ENCODE results near the gene EFNA3. TPM values are rescaled to one million over a fixed set of nuclear protein-coding genes. Genes with fewer than 3 reads are reported as not detected.
A peak's percentile ranks its signal among the peaks of the same experiment; 100 is the strongest.

The EFNA3 gene
- polyA plus RNA-seq, 1 donor from 2014 or later, result 12.2 TPM

DNA sequence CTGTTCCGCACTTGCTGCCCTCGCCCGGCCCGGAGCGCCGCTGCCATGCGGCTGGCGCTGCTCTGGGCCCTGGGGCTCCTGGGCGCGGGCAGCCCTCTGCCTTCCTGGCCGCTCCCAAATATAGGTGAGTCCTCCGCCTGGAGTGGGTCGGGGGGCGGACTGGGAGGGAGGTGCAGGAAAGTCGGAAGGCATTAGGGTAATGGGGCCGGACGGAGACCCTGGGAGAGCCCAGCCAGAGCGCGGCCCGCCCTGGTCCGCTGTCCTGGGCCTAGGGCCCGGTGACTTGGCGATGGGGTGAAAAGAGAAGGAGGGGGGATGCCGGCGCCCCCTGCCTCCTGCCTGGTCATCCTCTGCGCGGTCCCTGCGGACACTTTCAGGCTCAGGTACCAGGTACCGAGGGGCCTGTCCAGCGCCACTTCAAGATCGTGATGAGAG, 27.3 kb upstream of the EFNA3 start:
- no peak overlapping the region for H3K27ac ChIP-seq (ENCODE audit: low read length)
- H2AFZ ChIP-seq (ENCODE audit: low read depth, low read length), result peak overlapping the region; percentile 60

DNA sequence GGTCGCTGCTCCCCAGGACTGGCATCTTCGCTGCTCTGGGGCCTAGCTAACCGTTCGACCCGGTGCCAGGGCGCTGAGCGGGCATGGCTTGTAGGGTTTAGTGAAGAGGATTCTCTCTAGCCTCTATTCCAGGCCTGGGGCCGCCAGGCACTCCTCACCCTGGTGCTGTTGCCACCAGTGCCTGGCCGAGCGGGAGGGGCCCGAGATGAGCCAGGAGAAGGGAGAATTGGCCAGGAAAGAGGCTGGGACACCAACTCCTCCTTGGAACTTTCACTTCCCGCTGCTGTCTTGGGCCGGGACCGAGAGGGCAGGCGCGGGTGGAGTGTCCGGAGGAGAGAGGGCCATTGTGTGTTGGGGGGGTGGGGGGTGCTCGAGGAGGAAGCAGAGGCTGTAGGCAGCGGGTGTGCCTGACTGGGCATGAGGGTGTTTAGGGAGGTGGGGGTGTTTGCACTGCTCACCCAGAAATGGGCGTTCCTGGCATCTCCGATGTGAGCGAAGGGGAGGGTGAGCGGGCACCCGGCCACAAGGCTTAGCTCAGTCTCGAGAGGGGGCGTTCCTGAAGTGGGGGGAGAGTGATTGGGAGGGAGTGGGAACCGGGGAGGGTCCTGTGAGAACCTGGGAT, 26.7 kb upstream of the EFNA3 start:
- no peaks in the 10 kb centered on the region for H3K9me2 ChIP-seq (ENCODE audit: insufficient read depth, low read length)
- peak overlapping the region; percentile 95 for H3K4me2 ChIP-seq (ENCODE audit: low read length)
- H3K27me3 ChIP-seq (ENCODE audit: insufficient read depth, low read depth, low read length), result no peaks in the 10 kb centered on the region
- peak overlapping the region; percentile 73 for H3K4me3 ChIP-seq (ENCODE audit: low read length)
- TF ChIP-seq, protein P1, sequence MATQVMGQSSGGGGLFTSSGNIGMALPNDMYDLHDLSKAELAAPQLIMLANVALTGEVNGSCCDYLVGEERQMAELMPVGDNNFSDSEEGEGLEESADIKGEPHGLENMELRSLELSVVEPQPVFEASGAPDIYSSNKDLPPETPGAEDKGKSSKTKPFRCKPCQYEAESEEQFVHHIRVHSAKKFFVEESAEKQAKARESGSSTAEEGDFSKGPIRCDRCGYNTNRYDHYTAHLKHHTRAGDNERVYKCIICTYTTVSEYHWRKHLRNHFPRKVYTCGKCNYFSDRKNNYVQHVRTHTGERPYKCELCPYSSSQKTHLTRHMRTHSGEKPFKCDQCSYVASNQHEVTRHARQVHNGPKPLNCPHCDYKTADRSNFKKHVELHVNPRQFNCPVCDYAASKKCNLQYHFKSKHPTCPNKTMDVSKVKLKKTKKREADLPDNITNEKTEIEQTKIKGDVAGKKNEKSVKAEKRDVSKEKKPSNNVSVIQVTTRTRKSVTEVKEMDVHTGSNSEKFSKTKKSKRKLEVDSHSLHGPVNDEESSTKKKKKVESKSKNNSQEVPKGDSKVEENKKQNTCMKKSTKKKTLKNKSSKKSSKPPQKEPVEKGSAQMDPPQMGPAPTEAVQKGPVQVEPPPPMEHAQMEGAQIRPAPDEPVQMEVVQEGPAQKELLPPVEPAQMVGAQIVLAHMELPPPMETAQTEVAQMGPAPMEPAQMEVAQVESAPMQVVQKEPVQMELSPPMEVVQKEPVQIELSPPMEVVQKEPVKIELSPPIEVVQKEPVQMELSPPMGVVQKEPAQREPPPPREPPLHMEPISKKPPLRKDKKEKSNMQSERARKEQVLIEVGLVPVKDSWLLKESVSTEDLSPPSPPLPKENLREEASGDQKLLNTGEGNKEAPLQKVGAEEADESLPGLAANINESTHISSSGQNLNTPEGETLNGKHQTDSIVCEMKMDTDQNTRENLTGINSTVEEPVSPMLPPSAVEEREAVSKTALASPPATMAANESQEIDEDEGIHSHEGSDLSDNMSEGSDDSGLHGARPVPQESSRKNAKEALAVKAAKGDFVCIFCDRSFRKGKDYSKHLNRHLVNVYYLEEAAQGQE (IDR thresholded peaks at IDR 0.05; ENCODE audit: borderline replicate concordance), result no peak
- no peak for TF ChIP-seq MXI1 (conservative IDR thresholded peaks at IDR 0.05; ENCODE audit: poor library complexity, severe bottlenecking)
- no peak for TF ChIP-seq POLR2AphosphoS5 (IDR thresholded peaks at IDR 0.05)
- TF ChIP-seq TAF1 (IDR thresholded peaks at IDR 0.05; ENCODE audit: low read depth), result no peak
- TF ChIP-seq SMC3 (conservative IDR thresholded peaks at IDR 0.05; ENCODE audit: poor library complexity), result no peak
- TF ChIP-seq, protein P2, sequence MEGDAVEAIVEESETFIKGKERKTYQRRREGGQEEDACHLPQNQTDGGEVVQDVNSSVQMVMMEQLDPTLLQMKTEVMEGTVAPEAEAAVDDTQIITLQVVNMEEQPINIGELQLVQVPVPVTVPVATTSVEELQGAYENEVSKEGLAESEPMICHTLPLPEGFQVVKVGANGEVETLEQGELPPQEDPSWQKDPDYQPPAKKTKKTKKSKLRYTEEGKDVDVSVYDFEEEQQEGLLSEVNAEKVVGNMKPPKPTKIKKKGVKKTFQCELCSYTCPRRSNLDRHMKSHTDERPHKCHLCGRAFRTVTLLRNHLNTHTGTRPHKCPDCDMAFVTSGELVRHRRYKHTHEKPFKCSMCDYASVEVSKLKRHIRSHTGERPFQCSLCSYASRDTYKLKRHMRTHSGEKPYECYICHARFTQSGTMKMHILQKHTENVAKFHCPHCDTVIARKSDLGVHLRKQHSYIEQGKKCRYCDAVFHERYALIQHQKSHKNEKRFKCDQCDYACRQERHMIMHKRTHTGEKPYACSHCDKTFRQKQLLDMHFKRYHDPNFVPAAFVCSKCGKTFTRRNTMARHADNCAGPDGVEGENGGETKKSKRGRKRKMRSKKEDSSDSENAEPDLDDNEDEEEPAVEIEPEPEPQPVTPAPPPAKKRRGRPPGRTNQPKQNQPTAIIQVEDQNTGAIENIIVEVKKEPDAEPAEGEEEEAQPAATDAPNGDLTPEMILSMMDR (IDR thresholded peaks at IDR 0.05; ENCODE audit: poor library complexity, severe bottlenecking), result no peak
- no peak for TF ChIP-seq EZH2 (IDR thresholded peaks at IDR 0.05; ENCODE audit: borderline replicate concordance, insufficient read depth, low read length, poor library complexity, severe bottlenecking)
- TF ChIP-seq RAD21 (conservative IDR thresholded peaks at IDR 0.05), result no peak
- TF ChIP-seq EP300 (conservative IDR thresholded peaks at IDR 0.05; ENCODE audit: poor library complexity, severe bottlenecking), result no peak
- no peak overlapping the region for H3K27ac ChIP-seq (ENCODE audit: low read length)
- no peaks in the 10 kb centered on the region for H3K79me2 ChIP-seq (replicated peaks; ENCODE audit: insufficient read depth, low read length)
- H2AFZ ChIP-seq (ENCODE audit: low read depth, low read length), result peak overlapping the region; percentile 60
- H3F3A ChIP-seq (ENCODE audit: insufficient read depth, low read length, poor library complexity, severe bottlenecking), result no peaks in the 10 kb centered on the region
- peak overlapping the region; percentile 74 for H3K9ac ChIP-seq (ENCODE audit: low read length)
- no peaks in the 10 kb centered on the region for H3K36me3 ChIP-seq (ENCODE audit: insufficient read depth, low read length)
- no peaks in the 10 kb centered on the region for H4K20me1 ChIP-seq (ENCODE audit: insufficient read depth)
- no peaks in the 10 kb centered on the region for H3K9me3 ChIP-seq (ENCODE audit: low read length)

More for the DNA sequence above, 27.3 kb upstream of the EFNA3 start:
- Histone ChIP-seq H3K36me3 (ENCODE audit: insufficient read depth, low read length) (no peaks in the 10 kb centered on the region), H3K27me3 (ENCODE audit: insufficient read depth, low read depth, low read length) (no peaks in the 10 kb centered on the region), H3K4me3 (ENCODE audit: low read length) (peak overlapping the region; percentile 73), H3K79me2 (replicated peaks; ENCODE audit: insufficient read depth, low read length) (no peaks in the 10 kb centered on the region), H3K9me2 (ENCODE audit: insufficient read depth, low read length) (no peaks in the 10 kb centered on the region), H4K20me1 (ENCODE audit: insufficient read depth) (no peaks in the 10 kb centered on the region), H3K9ac (ENCODE audit: low read length) (peak overlapping the region; percentile 74), H3K4me2 (ENCODE audit: low read length) (peak overlapping the region; percentile 95), H3F3A (ENCODE audit: insufficient read depth, low read length, poor library complexity, severe bottlenecking) (no peaks in the 10 kb centered on the region), H3K9me3 (ENCODE audit: low read length) (no peaks in the 10 kb centered on the region)
- TF ChIP-seq SMC3 (conservative IDR thresholded peaks at IDR 0.05; ENCODE audit: poor library complexity) (no peak), EP300 (conservative IDR thresholded peaks at IDR 0.05; ENCODE audit: poor library complexity, severe bottlenecking) (no peak), POLR2AphosphoS5 (IDR thresholded peaks at IDR 0.05) (no peak), TAF1 (IDR thresholded peaks at IDR 0.05; ENCODE audit: low read depth) (no peak), MXI1 (conservative IDR thresholded peaks at IDR 0.05; ENCODE audit: poor library complexity, severe bottlenecking) (no peak), EZH2 (IDR thresholded peaks at IDR 0.05; ENCODE audit: borderline replicate concordance, insufficient read depth, low read length, poor library complexity, severe bottlenecking) (no peak), RAD21 (conservative IDR thresholded peaks at IDR 0.05) (no peak)
- TF ChIP-seq, protein P1 (IDR thresholded peaks at IDR 0.05; ENCODE audit: borderline replicate concordance), result no peak
- TF ChIP-seq, protein P2 (IDR thresholded peaks at IDR 0.05; ENCODE audit: poor library complexity, severe bottlenecking), result no peak

All from neural cell (in vitro differentiated cells).